ENCODE data around the gene ZFYVE28.

Gene ZFYVE28

GRCh38 chr4:2330091-2331042 lies 88.1 kb downstream of the ZFYVE28 start:
- no peak for DNase-seq

- DNase-seq = no peak
These were observed 90.9 kb downstream of the ZFYVE28 start for GRCh38 chr4:2327579-2327978.

GRCh38 chr4:2324891-2325290 lies 93.6 kb downstream of the ZFYVE28 start:
- no peak for DNase-seq

- no peak for DNase-seq
These were observed 95.6 kb downstream of the ZFYVE28 start for GRCh38 chr4:2322841-2323240.

- no peak for DNase-seq
These were observed 96.2 kb downstream of the ZFYVE28 start for GRCh38 chr4:2322227-2322626.

- no peak for DNase-seq
These were observed 96.9 kb downstream of the ZFYVE28 start for GRCh38 chr4:2321279-2322196.

- DNase-seq = no peak
These were observed 97.7 kb downstream of the ZFYVE28 start for GRCh38 chr4:2320746-2321145.

- no peak for DNase-seq
These were observed 98.3 kb downstream of the ZFYVE28 start for GRCh38 chr4:2320152-2320551.

GRCh38 chr4:2318885-2319284 lies 99.6 kb downstream of the ZFYVE28 start:
- DNase-seq = no peak

- DNase-seq = no peak
These were observed 100.0 kb downstream of the ZFYVE28 start for GRCh38 chr4:2318476-2318875.

GRCh38 chr4:2313366-2313765 lies 105.1 kb downstream of the ZFYVE28 start:
- no peak for DNase-seq

GRCh38 chr4:2306773-2307410 lies 111.6 kb downstream of the ZFYVE28 start:
- DNase-seq = no peak

- DNase-seq = no peak
These were observed 112.5 kb downstream of the ZFYVE28 start for GRCh38 chr4:2305766-2306501.

GRCh38 chr4:2304877-2305561 lies 113.4 kb downstream of the ZFYVE28 start:
- no peak for DNase-seq

- no peak for DNase-seq
These were observed 114.0 kb downstream of the ZFYVE28 start for GRCh38 chr4:2304321-2304876.

- no peak for DNase-seq
These were observed 114.6 kb downstream of the ZFYVE28 start for GRCh38 chr4:2303686-2304320.

GRCh38 chr4:2303121-2303685 lies 115.2 kb downstream of the ZFYVE28 start:
- DNase-seq = no peak

- no peak for DNase-seq
These were observed 115.9 kb downstream of the ZFYVE28 start for GRCh38 chr4:2302387-2303119.

- no peak for DNase-seq
These were observed 116.6 kb downstream of the ZFYVE28 start for GRCh38 chr4:2301806-2302205.

- no peak for DNase-seq
These were observed 117.2 kb downstream of the ZFYVE28 start for GRCh38 chr4:2301225-2301642.

All from activated CD4-positive, alpha-beta T cell treated with anti-CD3 and anti-CD28 coated beads, Interleukin-2, amount 50 U/mL, for 48 hours (primary cell).